ENCODE data around the gene SEC22C.

DNA sequence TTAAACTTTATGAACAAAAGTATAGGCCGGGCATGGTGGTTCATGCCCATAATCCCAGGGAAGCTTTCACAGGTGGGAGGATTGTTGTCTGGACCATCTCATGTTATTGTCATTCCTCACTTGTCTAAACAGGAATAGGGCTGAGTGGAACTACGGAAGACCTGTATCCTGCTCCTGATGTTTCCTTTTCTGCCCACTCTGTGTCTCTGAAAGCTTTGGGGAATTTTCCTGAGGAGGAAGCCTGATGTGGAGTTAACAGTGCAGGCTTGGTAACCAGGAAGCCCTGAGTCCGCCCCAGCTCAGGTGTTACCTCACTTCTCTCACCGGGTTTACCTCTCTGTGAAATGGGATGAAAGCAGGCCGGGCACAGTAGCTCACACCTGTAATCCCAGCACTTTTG, 6.9 kb upstream of the SEC22C start:
- TF ChIP-seq, protein P1, sequence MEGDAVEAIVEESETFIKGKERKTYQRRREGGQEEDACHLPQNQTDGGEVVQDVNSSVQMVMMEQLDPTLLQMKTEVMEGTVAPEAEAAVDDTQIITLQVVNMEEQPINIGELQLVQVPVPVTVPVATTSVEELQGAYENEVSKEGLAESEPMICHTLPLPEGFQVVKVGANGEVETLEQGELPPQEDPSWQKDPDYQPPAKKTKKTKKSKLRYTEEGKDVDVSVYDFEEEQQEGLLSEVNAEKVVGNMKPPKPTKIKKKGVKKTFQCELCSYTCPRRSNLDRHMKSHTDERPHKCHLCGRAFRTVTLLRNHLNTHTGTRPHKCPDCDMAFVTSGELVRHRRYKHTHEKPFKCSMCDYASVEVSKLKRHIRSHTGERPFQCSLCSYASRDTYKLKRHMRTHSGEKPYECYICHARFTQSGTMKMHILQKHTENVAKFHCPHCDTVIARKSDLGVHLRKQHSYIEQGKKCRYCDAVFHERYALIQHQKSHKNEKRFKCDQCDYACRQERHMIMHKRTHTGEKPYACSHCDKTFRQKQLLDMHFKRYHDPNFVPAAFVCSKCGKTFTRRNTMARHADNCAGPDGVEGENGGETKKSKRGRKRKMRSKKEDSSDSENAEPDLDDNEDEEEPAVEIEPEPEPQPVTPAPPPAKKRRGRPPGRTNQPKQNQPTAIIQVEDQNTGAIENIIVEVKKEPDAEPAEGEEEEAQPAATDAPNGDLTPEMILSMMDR (IDR thresholded peaks at IDR 0.05): no peak
- no peak for TF ChIP-seq POLR2A (IDR thresholded peaks at IDR 0.05)
